ENCODE data around the gene ODAD4. TPM values are rescaled to one million over a fixed set of nuclear protein-coding genes. Genes with fewer than 3 reads are reported as not detected.
"Not testable (repeated sequence)": the region's sequence is repeated elsewhere in the genome, so short reads cannot be mapped to it uniquely, and the experiment has no call there.

ODAD4 gene
- total and polyA plus RNA-seq, 5 donors from 2014 or later, result 0.14 to 0.28 (median 0.15) TPM; not detected in 2

DNA sequence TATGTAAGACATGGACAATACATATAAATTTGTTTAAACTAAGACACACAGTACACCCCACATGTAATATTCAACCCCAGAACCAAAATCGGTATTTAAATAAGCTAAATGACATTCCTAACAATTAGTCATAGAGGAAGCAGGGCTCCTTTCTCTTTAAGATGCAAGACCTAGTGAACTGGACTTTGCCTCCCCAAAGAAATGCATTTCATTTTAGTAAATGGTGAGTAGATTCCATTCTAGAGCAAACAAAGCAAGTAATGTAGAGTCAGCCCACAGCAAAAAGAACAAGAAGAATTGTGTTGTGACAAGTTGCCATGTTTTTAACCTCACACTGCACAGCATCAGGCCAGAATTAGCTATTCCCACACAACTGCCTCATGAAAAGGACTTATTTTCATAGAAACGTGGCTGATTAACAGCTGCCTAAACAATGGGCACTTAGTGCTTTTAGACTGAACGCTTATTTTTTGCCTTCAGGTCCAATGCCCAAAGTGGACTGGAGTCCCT is 72.4 kb downstream of the ODAD4 start:
- Histone ChIP-seq H3K4me3 (ENCODE audit: low read depth, low read length) (no peak overlapping the region), H3K4me1 (ENCODE audit: control insufficient read depth, insufficient read depth, low read length, poor library complexity, severe bottlenecking) (no peaks in the 10 kb centered on the region), H3K36me3 (ENCODE audit: control insufficient read depth, insufficient read depth, low read length) (peaks cover 51% of the 10 kb centered on the region), H3K9me3 (ENCODE audit: control insufficient read depth in 2 of 2, low read length in 2 of 2) (no peaks in the 10 kb centered on the region), H3K27ac (ENCODE audit: insufficient read depth, low read length, poor library complexity, severe bottlenecking) (no peak overlapping the region), H3K27me3 (ENCODE audit: control insufficient read depth, insufficient read depth, low read length) (no peaks in the 10 kb centered on the region)
- Mint-ChIP-seq H3K4me1 (peaks cover 3 to 30% (median 19%) of the 10 kb centered on the region in 4 donors), H3K36me3 (peaks cover 30% of the 10 kb centered on the region), H3K4me3 (no peak overlapping the region), H3K27me3 (no peaks in the 10 kb centered on the region), H3K27ac (peak overlapping the region in 1 of 3 donors; percentile 23), H3K9me3 (no peaks in the 10 kb centered on the region)
- no peak for DNase-seq
- ATAC-seq (ENCODE audit: low read depth in 2 of 2), result no peak

DNA sequence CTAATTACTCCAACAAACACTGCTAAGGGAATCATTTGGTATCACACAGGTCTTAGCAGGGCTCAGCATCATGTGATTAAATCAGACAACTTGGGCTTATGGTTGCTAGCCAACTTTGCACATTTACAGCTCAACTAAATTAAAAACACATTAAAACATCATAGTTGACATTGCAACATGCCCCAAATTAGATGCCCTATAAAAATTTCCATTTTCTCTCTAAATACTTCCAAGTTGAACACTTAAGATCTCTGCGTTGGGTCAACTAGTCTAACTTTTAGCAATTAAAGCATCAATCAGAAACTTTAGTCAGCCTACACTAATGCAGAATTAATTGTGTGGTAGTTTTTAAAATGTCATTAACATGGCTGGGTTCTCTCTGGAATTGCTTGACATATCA is 74.7 kb downstream of the ODAD4 start:
- H3K36me3 Mint-ChIP-seq, result peaks cover 33% of the 10 kb centered on the region
- H3K27me3 Mint-ChIP-seq, result no peaks in the 10 kb centered on the region
- no peak overlapping the region for H3K4me3 Mint-ChIP-seq

DNA sequence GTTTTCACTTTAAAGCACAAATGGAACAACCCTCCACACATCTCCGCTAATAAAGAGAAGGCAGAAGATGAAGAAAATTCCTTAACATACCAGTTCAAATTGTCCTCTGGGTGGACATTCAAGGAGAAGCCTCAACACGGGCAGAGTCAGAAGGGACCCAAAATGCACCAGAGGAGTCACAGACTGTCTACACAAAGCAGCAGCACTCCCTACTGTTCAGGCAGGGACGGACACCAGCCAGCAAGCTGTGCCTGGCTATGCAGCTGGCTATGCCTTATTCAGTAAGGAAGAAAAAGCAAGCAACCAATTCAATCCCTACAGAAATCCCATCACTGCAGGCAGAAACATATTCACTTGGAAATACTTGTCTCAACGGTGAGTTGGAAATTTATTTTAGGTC is 78.8 kb downstream of the ODAD4 start:
- no peak for DNase-seq
- peaks cover 17 to 68% (median 52%) of the 10 kb centered on the region in 4 donors for H3K4me1 Mint-ChIP-seq
- no peak overlapping the region for H3K27ac ChIP-seq (ENCODE audit: insufficient read depth, low read length, poor library complexity, severe bottlenecking)

More for the DNA sequence above, 74.7 kb downstream of the ODAD4 start:
- H3K9me3 Mint-ChIP-seq, result no peaks in the 10 kb centered on the region
- no peak overlapping the region for H3K27ac ChIP-seq (ENCODE audit: insufficient read depth, low read length, poor library complexity, severe bottlenecking)
- no peak for DNase-seq
- H3K4me3 ChIP-seq (ENCODE audit: low read depth, low read length), result no peak overlapping the region
- H3K4me1 ChIP-seq (ENCODE audit: control insufficient read depth, insufficient read depth, low read length, poor library complexity, severe bottlenecking), result peaks cover 6% of the 10 kb centered on the region
- peaks cover 3 to 44% (median 30%) of the 10 kb centered on the region in 4 donors for H3K4me1 Mint-ChIP-seq
- H3K9me3 ChIP-seq (ENCODE audit: control insufficient read depth in 2 of 2, low read length in 2 of 2), result no peaks in the 10 kb centered on the region
- peaks cover 42% of the 10 kb centered on the region for H3K36me3 ChIP-seq (ENCODE audit: control insufficient read depth, insufficient read depth, low read length)
- ATAC-seq (ENCODE audit: low read depth in 2 of 2), result no peak
- no peak overlapping the region for H3K27ac Mint-ChIP-seq
- no peaks in the 10 kb centered on the region for H3K27me3 ChIP-seq (ENCODE audit: control insufficient read depth, insufficient read depth, low read length)

DNA sequence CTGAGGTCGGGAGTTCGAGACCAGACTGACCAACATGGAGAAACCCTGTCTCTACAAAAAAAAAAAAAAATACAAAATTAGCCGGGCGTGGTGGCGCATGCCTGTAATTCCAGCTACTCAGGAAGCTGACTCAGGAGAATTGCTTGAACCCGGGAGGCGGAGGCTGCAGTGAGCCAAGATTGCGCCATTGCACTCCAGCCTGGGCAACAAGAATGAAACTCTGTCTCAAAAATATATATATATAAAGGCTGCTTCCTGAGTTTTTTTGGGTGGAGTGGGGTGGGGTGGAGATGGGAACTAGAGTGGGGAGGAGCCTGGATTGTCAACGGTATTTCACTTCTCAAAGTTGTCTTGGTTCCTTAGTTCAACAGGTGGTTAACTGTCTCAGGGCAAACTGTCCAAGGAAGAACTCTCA is 79.9 kb downstream of the ODAD4 start:
- H3K9me3 ChIP-seq (ENCODE audit: control insufficient read depth in 2 of 2, low read length in 2 of 2), result not testable (repeated sequence)

More for the DNA sequence above, 78.8 kb downstream of the ODAD4 start:
- Mint-ChIP-seq H3K27ac (peak overlapping the region in 2 of 3 donors; percentile 57 to 66), H3K27me3 (no peaks in the 10 kb centered on the region), H3K4me3 (peak overlapping the region in 1 of 4 donors; percentile 5), H3K9me3 (no peaks in the 10 kb centered on the region), H3K36me3 (peaks cover 15% of the 10 kb centered on the region)
- H3K4me1 ChIP-seq (ENCODE audit: control insufficient read depth, insufficient read depth, low read length, poor library complexity, severe bottlenecking), result peaks cover 19% of the 10 kb centered on the region
- no peaks in the 10 kb centered on the region for H3K27me3 ChIP-seq (ENCODE audit: control insufficient read depth, insufficient read depth, low read length)
- peaks cover 8% of the 10 kb centered on the region for H3K36me3 ChIP-seq (ENCODE audit: control insufficient read depth, insufficient read depth, low read length)
- H3K9me3 ChIP-seq (ENCODE audit: control insufficient read depth in 2 of 2, low read length in 2 of 2), result no peaks in the 10 kb centered on the region
- no peak overlapping the region for H3K4me3 ChIP-seq (ENCODE audit: low read depth, low read length)
- no peak for ATAC-seq (ENCODE audit: low read depth in 2 of 2)

DNA sequence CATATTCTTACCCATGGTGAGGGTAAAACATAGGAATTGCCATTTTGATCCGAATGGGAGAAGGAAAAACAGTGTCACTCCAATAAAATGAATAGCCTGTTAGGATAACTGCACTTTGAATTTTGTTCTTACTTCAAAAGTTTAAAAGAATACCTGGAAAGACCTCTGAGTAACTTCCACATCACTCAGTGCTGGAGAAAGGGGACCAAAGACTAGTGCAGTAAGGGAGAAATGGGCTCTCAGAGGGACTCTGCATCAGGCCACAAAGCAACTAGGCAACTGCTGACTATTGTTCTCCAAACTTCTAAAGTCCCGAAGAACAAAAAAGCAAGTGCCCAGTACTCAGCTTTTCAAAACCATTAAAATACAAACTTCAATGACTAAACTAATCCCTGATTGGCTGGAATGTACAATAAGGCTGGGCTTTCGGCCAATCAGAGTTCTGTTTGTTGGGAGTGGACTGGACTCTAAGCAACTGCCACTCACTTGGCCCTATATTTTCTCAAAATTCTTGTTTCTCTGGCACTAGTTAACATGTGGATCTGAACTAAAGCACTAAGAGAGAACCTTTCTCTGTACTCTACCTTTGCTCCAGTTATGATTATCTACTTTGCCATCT is 80.6 kb downstream of the ODAD4 start:
- H3K27ac ChIP-seq (ENCODE audit: insufficient read depth, low read length, poor library complexity, severe bottlenecking), result no peak overlapping the region
- no peaks in the 10 kb centered on the region for H3K9me3 ChIP-seq (ENCODE audit: control insufficient read depth in 2 of 2, low read length in 2 of 2)
- ATAC-seq (ENCODE audit: low read depth in 2 of 2) (no peak), DNase-seq (no peak)
- H3K4me1 Mint-ChIP-seq, result peaks cover 18 to 68% (median 53%) of the 10 kb centered on the region in 4 donors
- H3K27me3 Mint-ChIP-seq, result no peaks in the 10 kb centered on the region
- no peaks in the 10 kb centered on the region for H3K9me3 Mint-ChIP-seq
- H3K4me1 ChIP-seq (ENCODE audit: control insufficient read depth, insufficient read depth, low read length, poor library complexity, severe bottlenecking), result peaks cover 30% of the 10 kb centered on the region
- H3K27me3 ChIP-seq (ENCODE audit: control insufficient read depth, insufficient read depth, low read length), result no peaks in the 10 kb centered on the region
- peak overlapping the region in 2 of 4 donors; percentile 24 to 79 for H3K4me3 Mint-ChIP-seq
- no peak overlapping the region for H3K4me3 ChIP-seq (ENCODE audit: low read depth, low read length)
- peaks cover 15% of the 10 kb centered on the region for H3K36me3 Mint-ChIP-seq
- peak overlapping the region in 2 of 3 donors; percentile 32 to 56 for H3K27ac Mint-ChIP-seq
- H3K36me3 ChIP-seq (ENCODE audit: control insufficient read depth, insufficient read depth, low read length), result peaks cover 10% of the 10 kb centered on the region

More for the DNA sequence above, 79.9 kb downstream of the ODAD4 start:
- Mint-ChIP-seq H3K36me3 (peaks cover 15% of the 10 kb centered on the region), H3K4me1 (peaks cover 15 to 63% (median 51%) of the 10 kb centered on the region in 4 donors), H3K27ac (peak overlapping the region in 1 of 3 donors; percentile 56), H3K4me3 (peak overlapping the region in 1 of 4 donors; percentile 79)
- H3K4me3 ChIP-seq (ENCODE audit: low read depth, low read length); H3K27ac ChIP-seq (ENCODE audit: insufficient read depth, low read length, poor library complexity, severe bottlenecking); DNase-seq; H3K9me3 Mint-ChIP-seq; H3K27me3 ChIP-seq (ENCODE audit: control insufficient read depth, insufficient read depth, low read length); ATAC-seq (ENCODE audit: low read depth in 2 of 2); H3K27me3 Mint-ChIP-seq: not testable (repeated sequence)
- peaks cover 10% of the 10 kb centered on the region for H3K36me3 ChIP-seq (ENCODE audit: control insufficient read depth, insufficient read depth, low read length)
- peaks cover 25% of the 10 kb centered on the region for H3K4me1 ChIP-seq (ENCODE audit: control insufficient read depth, insufficient read depth, low read length, poor library complexity, severe bottlenecking)

DNA sequence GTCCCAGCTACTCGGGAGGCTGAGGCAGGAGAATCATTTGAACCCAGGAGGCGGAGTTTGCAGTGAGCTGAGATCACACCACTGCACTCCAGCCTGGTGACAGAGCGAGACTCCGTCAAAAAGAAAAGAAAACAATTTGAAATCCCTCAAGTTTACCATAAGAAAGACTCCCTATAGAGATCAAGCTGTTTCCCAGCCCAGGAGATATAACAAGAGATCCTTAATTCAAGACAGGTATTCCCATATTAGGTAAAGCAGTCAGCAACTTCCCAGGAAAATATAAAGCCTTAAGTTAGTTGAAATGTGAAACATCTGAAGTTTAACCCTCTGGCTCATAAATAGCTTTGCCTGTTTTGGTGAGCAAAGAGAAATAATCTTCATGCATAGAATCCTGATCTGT is 81.9 kb downstream of the ODAD4 start:
- H3K4me3 Mint-ChIP-seq, result peak overlapping the region in 1 of 4 donors; percentile 11
- H3K9me3 Mint-ChIP-seq; DNase-seq; ATAC-seq (ENCODE audit: low read depth in 2 of 2); H3K9me3 ChIP-seq (ENCODE audit: control insufficient read depth in 2 of 2, low read length in 2 of 2); H3K36me3 ChIP-seq (ENCODE audit: control insufficient read depth, insufficient read depth, low read length); H3K4me3 ChIP-seq (ENCODE audit: low read depth, low read length); H3K27me3 ChIP-seq (ENCODE audit: control insufficient read depth, insufficient read depth, low read length); H3K27ac ChIP-seq (ENCODE audit: insufficient read depth, low read length, poor library complexity, severe bottlenecking); H3K27me3 Mint-ChIP-seq; H3K27ac Mint-ChIP-seq: not testable (repeated sequence)
- peaks cover 38% of the 10 kb centered on the region for H3K4me1 ChIP-seq (ENCODE audit: control insufficient read depth, insufficient read depth, low read length, poor library complexity, severe bottlenecking)
- peaks cover 12% of the 10 kb centered on the region for H3K36me3 Mint-ChIP-seq
- H3K4me1 Mint-ChIP-seq, result peaks cover 18 to 76% (median 56%) of the 10 kb centered on the region in 4 donors

DNA sequence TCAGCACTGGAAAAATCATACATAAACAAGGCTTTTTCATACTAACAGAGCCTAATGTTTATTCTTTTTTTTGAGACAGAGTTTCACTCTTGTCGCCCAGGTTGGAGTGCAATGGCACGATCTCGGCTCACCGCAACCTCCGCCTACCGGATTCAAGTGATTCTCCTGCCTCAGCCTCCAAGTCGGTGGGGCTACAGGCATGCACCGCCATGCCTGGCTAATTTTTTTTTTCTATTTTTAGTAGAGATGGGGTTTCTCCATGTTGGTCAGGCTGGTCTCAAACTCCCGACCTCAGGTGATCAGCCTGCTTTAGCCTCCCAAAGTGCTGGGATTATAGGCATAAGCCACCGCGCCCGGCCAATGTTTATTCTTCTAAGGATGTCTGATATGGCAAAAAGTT is 83.3 kb downstream of the ODAD4 start:
- H3K36me3 ChIP-seq (ENCODE audit: control insufficient read depth, insufficient read depth, low read length); H3K9me3 ChIP-seq (ENCODE audit: control insufficient read depth in 2 of 2, low read length in 2 of 2); DNase-seq; H3K9me3 Mint-ChIP-seq; H3K27me3 ChIP-seq (ENCODE audit: control insufficient read depth, insufficient read depth, low read length); H3K27me3 Mint-ChIP-seq; ATAC-seq (ENCODE audit: low read depth in 2 of 2); H3K4me3 ChIP-seq (ENCODE audit: low read depth, low read length): not testable (repeated sequence)
- peak overlapping the region in 3 of 4 donors; percentile 34 to 56 (median 36) for H3K4me3 Mint-ChIP-seq
- Histone ChIP-seq H3K27ac (ENCODE audit: insufficient read depth, low read length, poor library complexity, severe bottlenecking) (peak overlapping the region; percentile 53), H3K4me1 (ENCODE audit: control insufficient read depth, insufficient read depth, low read length, poor library complexity, severe bottlenecking) (peaks cover 46% of the 10 kb centered on the region)
- H3K4me1 Mint-ChIP-seq, result peaks cover 22 to 89% (median 65%) of the 10 kb centered on the region in 4 donors
- peak overlapping the region in 1 of 3 donors; percentile 80 for H3K27ac Mint-ChIP-seq
- peaks cover 12% of the 10 kb centered on the region for H3K36me3 Mint-ChIP-seq
